HG02981 (cell line): ENCODE measurements around the gene SAXO1.

Source experiments
- ATAC-seq: cut with Tn5 transposase; IDR thresholded peaks from one replicate; pipeline ENCODE4 v1.9.1; 2021; ENCODE audit warnings: mild to moderate bottlenecking, moderate library complexity; ENCODE audit not compliant: unreplicated experiment

Gene SAXO1

GRCh38 chr9:18920141-18921084, 112.6 kb downstream of the SAXO1 start:
- no peak for ATAC-seq

- no peak for ATAC-seq
Observed at GRCh38 chr9:18911714-18912342, 121.2 kb downstream of the SAXO1 start.

- ATAC-seq = no peak
Observed at GRCh38 chr9:18910916-18911315, 122.1 kb downstream of the SAXO1 start.

- ATAC-seq = no peak
Observed at GRCh38 chr9:18910435-18910834, 122.6 kb downstream of the SAXO1 start.

- no peak for ATAC-seq
Observed at GRCh38 chr9:18909140-18910018, 123.6 kb downstream of the SAXO1 start.

- no peak for ATAC-seq
Observed at GRCh38 chr9:18907927-18908625, 124.9 kb downstream of the SAXO1 start.

- ATAC-seq = no peak
Observed at GRCh38 chr9:18906656-18907395, 126.2 kb downstream of the SAXO1 start.

- no peak for ATAC-seq
Observed at GRCh38 chr9:18905883-18906629, 127.0 kb downstream of the SAXO1 start.

GRCh38 chr9:18905028-18905882, 127.8 kb downstream of the SAXO1 start:
- no peak for ATAC-seq

- ATAC-seq = no peak
Observed at GRCh38 chr9:18903450-18903849, 129.6 kb downstream of the SAXO1 start.

- no peak for ATAC-seq
Observed at GRCh38 chr9:18896531-18897179, 136.4 kb downstream of the SAXO1 start.

GRCh38 chr9:18896004-18896403, 137.0 kb downstream of the SAXO1 start:
- ATAC-seq = no peak

- ATAC-seq = no peak
Observed at GRCh38 chr9:18893491-18893890, 139.5 kb downstream of the SAXO1 start.

- no peak for ATAC-seq
Observed at GRCh38 chr9:18893046-18893445, 140.0 kb downstream of the SAXO1 start.

GRCh38 chr9:18891946-18892670, 140.9 kb downstream of the SAXO1 start:
- no peak for ATAC-seq

GRCh38 chr9:18890372-18890771, 142.6 kb downstream of the SAXO1 start:
- ATAC-seq = no peak

GRCh38 chr9:18889550-18889949, 143.5 kb downstream of the SAXO1 start:
- no peak for ATAC-seq
